PC-3 (cell line): ENCODE measurements around the gene NRIP1. TPM values are rescaled to one million over a fixed set of nuclear protein-coding genes. Genes with fewer than 3 reads are reported as not detected.

Source experiments
- ATAC-seq: fragments of 200-7000 bp; cut with Tn5 transposase; 2 replicates; pipeline ENCODE4 v1.9.1; 2020; ENCODE audit warnings: mild to moderate bottlenecking, moderate library complexity
- BruUV-seq: library from RNA; stranded (reverse); fragments of 400-500 nt; replicated peaks from 2 replicates; lab custom pipeline; 2021; lab: Mats Ljungman, UMichigan
- CTCF ChIA-PET: fragments of 300-600 bp; sonication (Branson Sonifier 250); formaldehyde crosslinking; loops from one replicate; lab custom pipeline; 2022; ENCODE audit warnings: antibody characterized with exemption; lab: Charles Lee
- POLR2A ChIA-PET: fragments of 300-600 bp; sonication (Branson Sonifier 250); formaldehyde crosslinking; loops from one replicate; lab custom pipeline; 2022; ENCODE audit warnings: antibody characterized with exemption; ENCODE audit not compliant: unreplicated experiment; lab: Charles Lee
- DNase-seq: peaks from one replicate; pipeline ENCODE4 v3.0.0-alpha.2; 2015
- H2AFZ ChIP-seq: fragments of 300-600 bp; sonication (generic); 2 replicates; pipeline ENCODE4 v1.6.0; 2016; ENCODE audit warnings: antibody characterized with exemption, low read length
- H3F3A ChIP-seq: fragments of 300-600 bp; sonication (generic); one replicate; pipeline ENCODE4 v1.6.0; 2017; ENCODE audit warnings: antibody characterized with exemption, low read length, control low read depth, mild to moderate bottlenecking; ENCODE audit not compliant: unreplicated experiment
- H3K27ac ChIP-seq: fragments of 300-600 bp; sonication (generic); 2 replicates; pipeline ENCODE4 v1.5.1; 2016; ENCODE audit warnings: mild to moderate bottlenecking, low read length
- H3K27me3 ChIP-seq: fragments of 300-600 bp; sonication (generic); 2 replicates; pipeline ENCODE4 v1.6.1; 2016; ENCODE audit warnings: low read length, mixed read lengths
- H3K36me3 ChIP-seq: fragments of 300-600 bp; sonication (generic); 2 replicates; pipeline ENCODE4 v1.6.1; 2016; ENCODE audit warnings: low read depth, mixed run types, low read length, mixed read lengths
- H3K4me1 ChIP-seq: fragments of 300-600 bp; sonication (generic); 2 replicates; pipeline ENCODE4 v1.5.1; 2016; ENCODE audit warnings: low read length; ENCODE audit not compliant: insufficient read depth
- H3K4me2 ChIP-seq: fragments of 300-600 bp; sonication (generic); 2 replicates; pipeline ENCODE4 v1.6.0; 2016; ENCODE audit warnings: low read length
- H3K4me3 ChIP-seq: fragments of 300-600 bp; sonication (generic); 2 replicates; pipeline ENCODE4 v1.5.1; 2016; ENCODE audit warnings: mild to moderate bottlenecking, low read length, mixed read lengths
- H3K79me2 ChIP-seq: fragments of 300-600 bp; sonication (generic); 2 replicates; pipeline ENCODE4 v1.6.1; 2017; ENCODE audit warnings: low read length, mixed read lengths
- H3K9ac ChIP-seq: fragments of 300-600 bp; sonication (generic); 2 replicates; pipeline ENCODE4 v1.6.0; 2016; ENCODE audit warnings: mild to moderate bottlenecking, low read length
- H3K9me2 ChIP-seq: fragments of 300-600 bp; sonication (generic); replicated peaks from 2 replicates; pipeline ENCODE4 v1.6.1; 2016; ENCODE audit warnings: mixed run types, low read length, mixed read lengths
- H3K9me3 ChIP-seq: fragments of 300-600 bp; sonication (generic); 2 replicates; pipeline ENCODE4 v1.6.1; 2016; ENCODE audit warnings: low read length, mixed read lengths
- H4K20me1 ChIP-seq: fragments of 300-600 bp; sonication (generic); 2 replicates; pipeline ENCODE4 v1.6.1; 2016; ENCODE audit warnings: low read length, mixed read lengths
- CTCF ChIP-seq: fragments of 300-600 bp; sonication (generic); conservative IDR thresholded peaks from 2 replicates; pipeline ENCODE4 v1.5.1; 2017; ENCODE audit warnings: antibody characterized with exemption, low read depth, mild to moderate bottlenecking, low read length
- EZH2 ChIP-seq: fragments of 300-600 bp; sonication (generic); IDR thresholded peaks from one replicate; pipeline ENCODE4 v1.6.1; 2017; ENCODE audit warnings: antibody characterized with exemption, mild to moderate bottlenecking, low read length; ENCODE audit not compliant: unreplicated experiment
- EZH2phosphoT487 ChIP-seq: fragments of 300-600 bp; sonication (generic); IDR thresholded peaks from 2 replicates; pipeline ENCODE4 v1.6.1; 2018; ENCODE audit warnings: mild to moderate bottlenecking, antibody characterized with exemption, low read length, borderline replicate concordance
- intact Hi-C: fragments of 100-400 bp; cut with micrococcal nuclease; formaldehyde crosslinking; loops from 2 replicates; pipeline ENCODE4 v1.9.0; 2023
- total RNA-seq: library from RNA; depleted of rRNA; stranded (reverse); fragments of >200 nt; gene quantifications from 2 replicates; pipeline ENCODE4 v1.2.3, GENCODE V29; 2014

NRIP1 gene
- total RNA-seq, 1 experiment from 2014 or later = 69.2 TPM

GRCh38 chr21:15037900-15038293 is 26.9 kb downstream of the NRIP1 start:
- Histone ChIP-seq H4K20me1 (peaks cover 31% of the 10 kb centered on the region), H3K9me2 (no peaks in the 10 kb centered on the region), H3K4me1 (peaks cover 25% of the 10 kb centered on the region), H3K4me3 (no peak overlapping the region), H3K4me2 (no peak overlapping the region), H3K9ac (no peak overlapping the region), H3K36me3 (peaks cover 67% of the 10 kb centered on the region), H3F3A (peaks cover 15% of the 10 kb centered on the region), H3K27me3 (no peaks in the 10 kb centered on the region), H3K9me3 (no peaks in the 10 kb centered on the region), H2AFZ (no peak overlapping the region), H3K79me2 (peaks cover 100% of the 10 kb centered on the region), H3K27ac (no peak overlapping the region)
- DNase-seq (no peak), ATAC-seq (no peak)
- TF ChIP-seq EZH2phosphoT487 = no peak
- no peak for TF ChIP-seq EZH2
- TF ChIP-seq CTCF = no peak
- ChIA-PET POLR2A (no interaction called here), CTCF (no interaction called here)
- intact Hi-C loops = no loop called here
- no TSS peak for BruUV-seq

DNA sequence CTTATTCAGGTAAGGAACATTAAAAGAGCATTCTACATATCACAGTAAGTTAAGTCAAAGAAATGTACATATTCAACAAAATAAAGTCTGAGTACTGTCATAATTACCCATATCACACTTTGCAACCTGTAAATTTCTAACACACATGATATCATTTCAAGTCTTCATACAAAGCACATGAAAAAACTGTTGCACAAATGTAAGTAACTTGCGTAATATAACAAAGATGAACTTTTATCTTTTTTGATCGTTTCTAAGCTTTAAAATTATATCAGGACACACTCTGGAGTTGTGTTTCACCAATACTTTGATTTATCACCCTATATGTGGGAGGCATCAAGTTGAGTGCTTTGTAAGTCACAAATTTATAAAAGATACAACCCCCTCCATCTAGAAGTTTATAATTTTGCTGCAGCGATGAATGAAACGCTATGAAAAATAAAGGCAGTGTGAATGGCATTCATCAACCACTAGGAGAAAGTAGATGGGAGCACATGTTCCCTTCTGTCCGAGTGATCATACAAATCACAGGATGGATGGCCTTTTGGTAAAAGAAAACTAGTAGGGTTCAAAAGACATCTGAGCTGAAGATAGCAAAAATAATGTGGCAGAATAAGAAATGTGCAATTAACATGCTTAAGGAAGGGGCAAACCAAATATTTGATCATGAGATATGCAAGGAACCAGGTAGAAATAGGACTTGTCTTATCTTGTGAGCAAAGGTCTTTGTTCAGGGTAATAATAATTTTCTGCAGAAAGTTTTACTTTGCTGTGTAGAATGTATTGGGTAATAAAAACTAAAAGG is 27.5 kb downstream of the NRIP1 start:
- ATAC-seq (no peak), DNase-seq (no peak)
- no TSS peak for BruUV-seq
- intact Hi-C loops = no loop called here
- H3K9me3 ChIP-seq = no peaks in the 10 kb centered on the region
- CTCF ChIA-PET = no interaction called here
- no peaks in the 10 kb centered on the region for H3K9me2 ChIP-seq
- TF ChIP-seq EZH2 (no peak), CTCF (no peak), EZH2phosphoT487 (no peak)
- peaks cover 100% of the 10 kb centered on the region for H3K79me2 ChIP-seq
- H3K4me2 ChIP-seq = no peak overlapping the region
- H2AFZ ChIP-seq = no peak overlapping the region
- H3K4me1 ChIP-seq = peaks cover 25% of the 10 kb centered on the region
- peaks cover 14% of the 10 kb centered on the region for H3F3A ChIP-seq
- peaks cover 66% of the 10 kb centered on the region for H3K36me3 ChIP-seq
- H3K4me3 ChIP-seq = no peak overlapping the region
- no peak overlapping the region for H3K9ac ChIP-seq
- no peak overlapping the region for H3K27ac ChIP-seq
- peaks cover 29% of the 10 kb centered on the region for H4K20me1 ChIP-seq
- no peaks in the 10 kb centered on the region for H3K27me3 ChIP-seq
- POLR2A ChIA-PET = no interaction called here

DNA sequence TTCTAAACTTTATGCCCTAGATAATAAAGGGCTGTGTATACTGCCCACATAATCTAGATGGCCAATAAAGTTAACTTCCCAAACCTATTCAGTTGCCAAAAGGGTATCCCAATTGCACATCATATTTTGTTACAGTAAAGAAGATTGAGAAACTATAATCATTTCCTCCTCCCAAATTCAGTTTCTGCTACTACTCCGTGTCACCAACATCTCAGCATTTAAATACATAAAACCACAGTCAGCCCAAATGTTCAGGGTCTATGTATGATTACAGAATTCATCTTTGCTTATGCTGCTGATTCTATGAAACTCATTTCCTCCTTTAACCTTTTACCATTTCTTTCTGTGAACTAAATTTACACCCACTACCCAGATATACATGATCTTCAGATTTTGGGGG is 28.6 kb downstream of the NRIP1 start:
- BruUV-seq = no TSS peak
- H3K9me3 ChIP-seq = no peaks in the 10 kb centered on the region
- peaks cover 64% of the 10 kb centered on the region for H3K36me3 ChIP-seq
- ChIA-PET CTCF (no interaction called here), POLR2A (no interaction called here)
- H2AFZ ChIP-seq = no peak overlapping the region
- H3K27ac ChIP-seq = no peak overlapping the region
- intact Hi-C loops = no loop called here
- ATAC-seq = no peak; the same call in 1 of the 2 replicates
- H3K4me3 ChIP-seq = no peak overlapping the region
- peaks cover 99% of the 10 kb centered on the region for H3K79me2 ChIP-seq
- no peak overlapping the region for H3K9ac ChIP-seq
- H3K4me2 ChIP-seq = no peak overlapping the region
- TF ChIP-seq EZH2 = no peak
- TF ChIP-seq EZH2phosphoT487 = no peak
- TF ChIP-seq CTCF = no peak
- H4K20me1 ChIP-seq = peaks cover 25% of the 10 kb centered on the region
- H3K4me1 ChIP-seq = peaks cover 25% of the 10 kb centered on the region
- DNase-seq = no peak
- H3F3A ChIP-seq = peaks cover 10% of the 10 kb centered on the region
- H3K27me3 ChIP-seq = no peaks in the 10 kb centered on the region
- no peaks in the 10 kb centered on the region for H3K9me2 ChIP-seq
